GM12865 (cell line): Measurements from ENCODE around the gene TMEM187.

Source experiments
- DNase-seq: peaks from one replicate; pipeline ENCODE4 v3.0.0; 2010; ENCODE audit warnings: low read depth
- H3K4me3 ChIP-seq: 2 replicates; pipeline ENCODE4 v1.5.1; 2011; ENCODE audit warnings: mild to moderate bottlenecking, low read depth, low read length, control low read depth
- TF ChIP-seq, protein P1 (sequence below): IDR thresholded peaks from 2 replicates; pipeline ENCODE4 v1.5.1; 2011; ENCODE audit warnings: low read length, control low read depth, low read depth, inconsistent platforms; ENCODE audit not compliant: insufficient read depth; ENCODE audit errors: missing control alignments

Gene TMEM187

DNA sequence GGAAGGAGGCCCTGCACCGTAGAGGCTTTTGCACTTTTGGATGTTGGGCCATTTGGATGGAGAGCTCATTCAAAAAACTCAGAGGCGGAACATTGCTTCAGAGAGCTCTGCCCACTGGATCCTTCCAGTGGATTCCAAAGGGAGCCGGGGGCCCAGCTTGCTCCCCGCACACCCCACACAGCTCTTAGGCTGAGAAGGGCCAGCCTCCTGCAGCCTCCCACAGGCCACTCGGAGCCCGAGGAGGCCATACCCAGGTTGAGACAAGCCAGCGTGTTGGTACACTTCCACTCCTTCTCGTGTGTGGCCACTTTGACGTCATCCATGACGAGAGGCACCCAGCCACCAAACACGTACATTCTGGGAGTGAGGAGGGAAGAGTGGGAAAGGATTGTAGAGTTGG, 11.3 kb upstream of the TMEM187 start:
- TF ChIP-seq, protein P1, sequence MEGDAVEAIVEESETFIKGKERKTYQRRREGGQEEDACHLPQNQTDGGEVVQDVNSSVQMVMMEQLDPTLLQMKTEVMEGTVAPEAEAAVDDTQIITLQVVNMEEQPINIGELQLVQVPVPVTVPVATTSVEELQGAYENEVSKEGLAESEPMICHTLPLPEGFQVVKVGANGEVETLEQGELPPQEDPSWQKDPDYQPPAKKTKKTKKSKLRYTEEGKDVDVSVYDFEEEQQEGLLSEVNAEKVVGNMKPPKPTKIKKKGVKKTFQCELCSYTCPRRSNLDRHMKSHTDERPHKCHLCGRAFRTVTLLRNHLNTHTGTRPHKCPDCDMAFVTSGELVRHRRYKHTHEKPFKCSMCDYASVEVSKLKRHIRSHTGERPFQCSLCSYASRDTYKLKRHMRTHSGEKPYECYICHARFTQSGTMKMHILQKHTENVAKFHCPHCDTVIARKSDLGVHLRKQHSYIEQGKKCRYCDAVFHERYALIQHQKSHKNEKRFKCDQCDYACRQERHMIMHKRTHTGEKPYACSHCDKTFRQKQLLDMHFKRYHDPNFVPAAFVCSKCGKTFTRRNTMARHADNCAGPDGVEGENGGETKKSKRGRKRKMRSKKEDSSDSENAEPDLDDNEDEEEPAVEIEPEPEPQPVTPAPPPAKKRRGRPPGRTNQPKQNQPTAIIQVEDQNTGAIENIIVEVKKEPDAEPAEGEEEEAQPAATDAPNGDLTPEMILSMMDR: no peak
- no peak overlapping the region for H3K4me3 ChIP-seq
- DNase-seq: no peak

DNA sequence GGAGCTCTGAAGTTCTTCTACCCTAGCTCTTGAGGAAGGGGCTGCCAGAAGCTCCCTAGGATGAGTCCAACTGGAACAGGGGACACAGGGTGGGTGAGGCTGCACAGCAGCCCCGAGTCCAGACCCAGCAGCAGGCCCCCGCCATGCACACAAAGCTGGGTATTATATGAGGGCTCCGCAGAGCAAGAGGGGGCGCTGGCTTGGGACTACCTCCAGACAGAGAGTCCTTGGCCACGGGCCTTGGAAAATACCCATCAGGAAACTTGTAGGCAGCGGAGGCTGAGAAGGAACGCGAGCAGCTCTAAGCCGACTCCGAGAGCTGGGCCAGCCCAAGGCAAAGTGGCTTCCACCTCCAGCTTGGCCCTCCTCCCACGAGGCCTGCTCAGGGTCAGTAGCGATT, 9.0 kb upstream of the TMEM187 start:
- H3K4me3 ChIP-seq: no peak overlapping the region
- TF ChIP-seq, protein P1: no peak
- DNase-seq: no peak

DNA sequence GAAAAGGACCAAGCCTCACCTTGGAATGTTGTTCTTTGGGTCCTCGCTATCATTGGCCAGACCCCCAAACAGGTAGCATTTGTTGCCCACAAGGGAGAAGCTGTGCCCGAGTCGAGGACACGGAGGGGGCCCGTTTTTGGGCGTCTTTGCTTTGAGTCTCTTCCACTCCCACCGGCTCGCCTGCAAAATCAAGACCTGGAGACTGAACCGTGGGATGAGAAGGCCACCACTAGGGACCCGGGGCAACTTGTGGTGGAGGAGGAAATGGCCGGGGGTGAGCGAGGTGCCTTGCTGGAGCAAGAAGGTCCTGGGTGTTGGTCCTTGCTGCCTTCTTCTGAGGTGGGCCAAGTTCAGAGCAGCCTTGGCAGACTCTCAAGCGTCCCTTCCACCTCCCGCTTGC, 8.4 kb upstream of the TMEM187 start:
- no peak overlapping the region for H3K4me3 ChIP-seq
- TF ChIP-seq, protein P1: no peak
- DNase-seq: no peak

DNA sequence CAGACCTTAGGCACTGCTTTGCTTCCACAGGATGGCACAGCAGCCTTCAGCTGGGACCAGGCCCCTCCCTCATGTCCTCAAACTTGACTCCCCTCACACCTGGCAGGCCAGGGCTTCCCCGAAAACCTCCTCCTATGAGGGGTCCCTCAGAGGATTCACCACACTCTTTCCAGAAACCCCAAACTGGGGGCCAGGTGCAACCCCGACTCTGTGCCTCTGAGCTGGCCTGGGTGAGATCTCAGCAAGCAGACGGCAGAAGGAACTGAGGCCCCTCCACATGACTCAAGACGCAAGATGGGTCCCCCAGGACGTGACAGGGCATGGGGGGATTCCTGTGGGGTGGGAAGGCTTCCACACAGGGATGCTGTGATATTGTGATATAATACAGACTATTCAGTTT, 7.1 kb upstream of the TMEM187 start:
- DNase-seq: no peak
- no peak overlapping the region for H3K4me3 ChIP-seq
- TF ChIP-seq, protein P1: no peak

DNA sequence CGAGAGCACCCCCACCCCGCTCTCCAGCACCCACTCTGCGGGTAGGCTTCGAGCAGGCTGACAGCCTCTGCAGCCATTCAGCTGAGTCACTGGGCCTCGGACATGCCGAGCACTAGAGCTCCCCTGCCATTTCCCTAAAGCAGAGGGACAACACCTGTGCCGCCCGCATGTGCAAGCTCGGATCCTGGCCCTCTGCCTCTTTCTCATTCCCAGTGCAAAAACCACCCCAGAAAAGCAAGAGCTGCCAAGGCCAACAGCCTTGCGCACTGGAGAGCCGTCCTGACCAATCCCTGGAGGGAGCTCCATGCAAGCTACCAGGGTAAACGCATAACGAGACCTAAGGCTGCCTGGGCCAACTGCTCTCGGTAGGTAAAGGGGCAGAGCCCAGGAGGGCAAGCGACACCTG, 6.3 kb upstream of the TMEM187 start:
- TF ChIP-seq, protein P1: no peak
- no peak for DNase-seq
- no peak overlapping the region; the same call in 1 of the 2 replicates for H3K4me3 ChIP-seq

DNA sequence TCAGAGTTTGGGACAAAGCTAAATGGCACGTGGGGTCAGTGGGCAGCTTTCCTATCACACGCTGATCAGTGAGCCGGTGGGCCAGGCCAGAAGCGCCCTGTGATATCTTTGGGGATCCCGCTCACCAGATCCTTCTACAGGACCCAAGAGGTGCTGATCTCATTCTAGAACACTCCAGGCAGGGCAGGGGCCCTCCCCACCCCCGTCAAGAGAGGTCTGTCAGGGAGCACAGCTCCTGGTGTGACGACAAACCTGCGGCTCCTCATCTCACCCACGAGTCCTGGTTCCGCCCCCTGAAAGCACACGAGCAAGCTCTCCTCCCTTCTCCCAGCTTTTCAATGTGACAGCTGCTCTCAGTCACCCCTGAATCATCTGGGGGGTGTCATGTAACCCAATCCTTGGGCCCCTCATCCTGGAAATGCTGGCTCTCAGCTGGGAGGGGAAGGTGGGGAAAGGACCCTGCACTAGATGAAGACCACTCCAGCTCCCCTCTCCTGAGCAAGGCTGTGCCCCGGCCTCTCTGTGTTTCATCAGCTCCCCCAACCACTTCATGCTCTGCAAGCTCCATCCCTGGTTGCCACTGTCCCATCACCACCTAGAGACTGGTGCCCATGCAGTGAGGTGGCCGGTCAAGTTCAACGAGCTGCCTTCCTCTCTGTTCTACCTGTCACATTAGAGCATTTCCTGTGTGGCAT, 5.6 kb upstream of the TMEM187 start:
- DNase-seq: no peak
- TF ChIP-seq, protein P1: no peak
- peak overlapping the region; percentile 92 for H3K4me3 ChIP-seq

DNA sequence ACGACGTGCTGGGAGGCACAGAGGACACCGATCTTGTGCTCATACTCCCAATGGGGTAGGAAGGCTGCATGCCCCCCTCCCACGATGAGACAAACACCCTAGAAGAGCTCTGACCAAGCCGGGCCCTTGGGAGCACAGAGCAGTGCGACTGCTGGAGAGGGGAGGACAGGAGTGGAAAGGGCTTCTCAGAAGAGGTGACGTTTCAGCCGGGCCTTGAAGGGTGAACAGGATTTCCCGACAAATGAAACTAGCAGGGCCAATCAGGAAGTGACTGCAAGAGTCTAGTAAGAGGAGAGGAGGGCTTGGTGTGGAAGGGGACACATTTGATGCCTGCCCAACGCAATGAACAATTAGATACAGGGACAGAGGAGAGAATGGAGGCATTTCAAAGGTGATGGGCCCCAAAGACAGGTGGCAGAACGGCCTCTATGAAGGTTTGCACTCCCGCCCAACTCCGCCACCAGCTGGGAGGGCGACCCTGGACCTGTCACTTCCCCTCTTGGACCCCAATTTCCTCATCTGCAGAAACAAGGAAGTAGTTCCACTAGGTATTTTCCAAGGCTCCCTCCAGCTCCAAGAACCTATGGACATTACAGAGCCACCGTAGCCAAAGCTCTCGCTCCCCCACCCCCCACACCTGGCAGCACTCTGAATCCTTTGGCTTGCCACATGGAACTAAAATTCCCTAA, 4.9 kb upstream of the TMEM187 start:
- H3K4me3 ChIP-seq: peak overlapping the region; percentile 92
- no peak for DNase-seq
- TF ChIP-seq, protein P1: no peak
